HepG2 (cell line): ENCODE data around the gene AHCYL2. TPM values are rescaled to one million over a fixed set of nuclear protein-coding genes. Genes with fewer than 3 reads are reported as not detected.

Source experiments
- ATAC-seq: fragments of 200-7000 bp; cut with Tn5 transposase; 3 replicates; pipeline ENCODE4 v1.9.1; 2020; ENCODE audit warnings: mild to moderate bottlenecking, moderate library complexity
- BruUV-seq: library from RNA; stranded (reverse); fragments of 400-500 nt; replicated peaks from 2 replicates; lab custom pipeline; 2021; lab: Mats Ljungman, UMichigan
- CTCF ChIA-PET: fragments of 300-600 bp; formaldehyde crosslinking; extraction: SDS; loops from one replicate; lab custom pipeline; 2021; ENCODE audit warnings: low total read pairs, inconsistent platforms, low intra/inter-chr PET ratio; lab: Yijun Ruan, JAX
- POLR2A ChIA-PET: fragments of 350-600 bp; sonication (Branson Sonifier 250); formaldehyde crosslinking; loops from one replicate; lab custom pipeline; 2020; ENCODE audit warnings: antibody characterized with exemption, inconsistent platforms; lab: Yijun Ruan, JAX
- DNase-seq: peaks from one replicate; pipeline ENCODE4 v3.0.0-alpha.2; 2015; ENCODE audit warnings: low spot score
- FAIRE-seq: peaks from 3 replicates; lab custom pipeline; 2011; peaks lifted over from hg19 to GRCh38; lab: Jason Lieb, UNC
- H2AFZ ChIP-seq: one replicate; pipeline ENCODE4 v1.6.1; 2011; ENCODE audit warnings: low read length, inconsistent platforms
- H3K27ac ChIP-seq: fragments of 300-600 bp; 3 replicates; pipeline ENCODE4 v1.8.0; 2011; ENCODE audit warnings: mixed run types, mild to moderate bottlenecking, mixed read lengths, low read length, inconsistent platforms; ENCODE audit not compliant: insufficient read depth; ENCODE audit errors: extremely low read length
- H3K27me3 ChIP-seq, 2 experiments: fragments of 200-600 bp in 1 of 2; 2 replicates in 1 of 2; 3 replicates in 1 of 2; pipeline versions ENCODE4 v1.6.0 to v1.8.0; 2011; ENCODE audit warnings: low read length in 2 of 2, mild to moderate bottlenecking in 2 of 2, moderate library complexity in 2 of 2, inconsistent platforms in 1 of 2; ENCODE audit not compliant: insufficient read depth in 2 of 2, control insufficient read depth in 1 of 2
- H3K36me3 ChIP-seq, 2 experiments: fragments of 200-600 bp in 1 of 2; replicated peaks in 1 of 2; 2 replicates in 1 of 2; 3 replicates in 1 of 2; pipeline versions ENCODE4 v1.5.1 to v1.8.0; 2011; ENCODE audit warnings: low read length in 2 of 2, inconsistent platforms in 1 of 2; ENCODE audit not compliant: insufficient read depth in 2 of 2, control insufficient read depth in 1 of 2
- H3K4me1 ChIP-seq: 2 replicates; pipeline ENCODE4 v1.5.1; 2012; ENCODE audit warnings: low read length, inconsistent platforms; ENCODE audit not compliant: insufficient read depth
- H3K4me2 ChIP-seq: 2 replicates; pipeline ENCODE4 v1.6.0; 2011; ENCODE audit warnings: low read depth, low read length, inconsistent platforms
- H3K4me3 ChIP-seq, 3 experiments: fragments of 200-600 bp in 1 of 3; sonication (generic), shearing (Covaris generic) in 1 of 3; replicated peaks in 1 of 3; 2 replicates each; pipeline ENCODE4 v1.5.1; 2011 to 2016; ENCODE audit warnings: low read length in 3 of 3, inconsistent platforms in 2 of 3, low read depth in 2 of 3, mild to moderate bottlenecking in 2 of 3, control low read depth in 1 of 3, mixed read lengths in 1 of 3; ENCODE audit not compliant: insufficient read depth in 1 of 3
- H3K79me2 ChIP-seq: one replicate; pipeline ENCODE4 v1.6.1; 2011; ENCODE audit warnings: low read length, inconsistent platforms; ENCODE audit not compliant: insufficient read depth
- H3K9ac ChIP-seq: 2 replicates; pipeline ENCODE4 v1.6.0; 2011; ENCODE audit warnings: mild to moderate bottlenecking, low read depth, low read length, inconsistent platforms; ENCODE audit not compliant: insufficient read depth
- H3K9me3 ChIP-seq: 2 replicates; pipeline ENCODE4 v1.5.1; 2012; ENCODE audit warnings: mild to moderate bottlenecking, low read length
- H4K20me1 ChIP-seq: 2 replicates; pipeline ENCODE4 v1.6.0; 2011; ENCODE audit warnings: inconsistent platforms, mild to moderate bottlenecking, low read length, moderate library complexity; ENCODE audit not compliant: insufficient read depth
- ATAD3A ChIP-seq: sonication (generic); formaldehyde crosslinking; IDR thresholded peaks from 2 replicates; pipeline ENCODE4 v1.4.0; 2020; ENCODE audit warnings: missing genetic modification reagents
- BRCA1 ChIP-seq: sonication (generic); formaldehyde crosslinking; IDR thresholded peaks from 2 replicates; pipeline ENCODE4 v1.4.0; 2020; ENCODE audit warnings: missing genetic modification reagents
- ELF1 ChIP-seq: sonication (generic); formaldehyde crosslinking; IDR thresholded peaks from 2 replicates; pipeline ENCODE4 v1.4.0; 2020; ENCODE audit warnings: missing genetic modification reagents
- FOXM1 ChIP-seq: sonication (generic); formaldehyde crosslinking; IDR thresholded peaks from 2 replicates; pipeline ENCODE4 v1.5.0; 2020; ENCODE audit warnings: missing genetic modification reagents
- GTF2F1 ChIP-seq: fragments of 150-350 bp; IDR thresholded peaks from 2 replicates; pipeline ENCODE4 v1.6.1; 2014; ENCODE audit warnings: low read length
- KLF6 ChIP-seq: IDR thresholded peaks from 2 replicates; pipeline ENCODE4 v1.8.0; 2016; ENCODE audit warnings: missing biosample characterization, missing genetic modification reagents
- THAP9 ChIP-seq: sonication (generic); formaldehyde crosslinking; IDR thresholded peaks from 2 replicates; pipeline ENCODE4; 2020; ENCODE audit warnings: missing genetic modification reagents, mild to moderate bottlenecking, borderline replicate concordance
- TOPORS ChIP-seq: sonication (generic); formaldehyde crosslinking; IDR thresholded peaks from 2 replicates; pipeline ENCODE4 v1.8.0; 2023; ENCODE audit warnings: mild to moderate bottlenecking, missing genetic modification reagents
- WIZ ChIP-seq: sonication (generic); formaldehyde crosslinking; IDR thresholded peaks from 2 replicates; pipeline ENCODE4 v1.5.1; 2020; ENCODE audit warnings: mild to moderate bottlenecking, missing genetic modification reagents
- ZNF451 ChIP-seq: sonication (generic); formaldehyde crosslinking; IDR thresholded peaks from 2 replicates; pipeline ENCODE4 v1.5.0; 2020; ENCODE audit warnings: mild to moderate bottlenecking, missing genetic modification reagents
- WGBS: methylation state at CpG from one replicate; pipeline ENCODE4 v1.1.6; 2017; ENCODE audit warnings: low lambda C conversion rate; 5-methylcytosine and 5-hydroxymethylcytosine counted together
- in situ Hi-C: cut with HindIII; loops from 2 replicates; pipeline ENCODE4 v1.10.0; 2017; ENCODE audit warnings: low pct_unique_long_range_greater_than_20kb; ENCODE audit not compliant: extremely low pct_ligation_motif_present
- intact Hi-C: fragments of 100-400 bp; cut with micrococcal nuclease; formaldehyde crosslinking; loops from one replicate; pipeline ENCODE4 v1.10.0; 2022; ENCODE audit not compliant: unreplicated experiment
- polyA plus RNA-seq, 8 experiments: library from polyadenylated mRNA; depleted of rRNA in 3 of 8; stranded (reverse) in 7 of 8; unstranded in 1 of 8; fragments of >200 nt; fragmentation: Illumina TruSeq in 4 of 8; extraction: Trizol in 4 of 8; gene quantifications; 2 replicates each; pipeline versions ENCODE4 v1.2.1 to v1.2.3, GENCODE V29; 2011 to 2016; ENCODE audit warnings: low read depth in 4 of 8, missing spikeins in 1 of 8, mixed read lengths in 1 of 8; ENCODE audit not compliant: insufficient read depth in 1 of 8
- total RNA-seq, 5 experiments: library from RNA; depleted of rRNA; stranded (reverse); fragments of >200 nt; fragmentation: Illumina TruSeq; extraction: Trizol; gene quantifications; 2 replicates each; pipeline ENCODE4 v1.2.3, GENCODE V29; 2016; ENCODE audit warnings: low read depth in 1 of 5
- TF ChIP-seq, protein P1 (sequence below): fragments of 450-650 bp; IDR thresholded peaks from 2 replicates; pipeline ENCODE4 v1.6.1; 2016
- TF ChIP-seq, protein P2 (sequence below): sonication (generic); formaldehyde crosslinking; IDR thresholded peaks from 2 replicates; pipeline ENCODE4 v1.4.0; 2020; ENCODE audit warnings: missing genetic modification reagents, mild to moderate bottlenecking, borderline replicate concordance

AHCYL2 gene
- total and polyA plus RNA-seq, 2 of the 13 experiments (the other 11 are each of a cell fraction or from before 2014, with no cell fraction given) = 9.5 to 14.7 TPM

DNA sequence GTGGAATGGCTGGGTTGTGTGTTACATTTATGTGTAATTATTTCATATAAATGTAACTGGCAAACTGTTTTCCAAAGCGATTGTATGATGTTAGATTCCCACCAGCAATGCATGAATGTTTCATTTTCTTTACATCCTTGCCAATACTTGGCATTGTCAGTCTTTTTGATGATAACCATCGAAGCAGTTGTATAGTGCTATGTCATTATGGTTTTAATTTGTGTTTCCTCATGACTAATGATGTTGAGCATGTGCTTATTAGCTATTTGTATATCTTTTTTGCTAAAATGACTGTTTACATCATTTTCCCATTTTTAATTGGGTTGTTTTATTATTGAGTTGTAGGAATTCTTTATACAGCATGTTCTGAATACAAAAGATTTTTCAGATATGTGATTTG lies 22.3 kb downstream of the AHCYL2 start:
- in situ Hi-C loops = no loop called here
- no peaks in the 10 kb centered on the region for H4K20me1 ChIP-seq
- TF ChIP-seq ZNF451 (CRISPR knock-in tag) = no peak
- TF ChIP-seq, protein P1, sequence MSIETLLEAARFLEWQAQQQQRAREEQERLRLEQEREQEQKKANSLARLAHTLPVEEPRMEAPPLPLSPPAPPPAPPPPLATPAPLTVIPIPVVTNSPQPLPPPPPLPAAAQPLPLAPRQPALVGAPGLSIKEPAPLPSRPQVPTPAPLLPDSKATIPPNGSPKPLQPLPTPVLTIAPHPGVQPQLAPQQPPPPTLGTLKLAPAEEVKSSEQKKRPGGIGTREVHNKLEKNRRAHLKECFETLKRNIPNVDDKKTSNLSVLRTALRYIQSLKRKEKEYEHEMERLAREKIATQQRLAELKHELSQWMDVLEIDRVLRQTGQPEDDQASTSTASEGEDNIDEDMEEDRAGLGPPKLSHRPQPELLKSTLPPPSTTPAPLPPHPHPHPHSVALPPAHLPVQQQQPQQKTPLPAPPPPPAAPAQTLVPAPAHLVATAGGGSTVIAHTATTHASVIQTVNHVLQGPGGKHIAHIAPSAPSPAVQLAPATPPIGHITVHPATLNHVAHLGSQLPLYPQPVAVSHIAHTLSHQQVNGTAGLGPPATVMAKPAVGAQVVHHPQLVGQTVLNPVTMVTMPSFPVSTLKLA = 0 out of 2 replicates have a peak, but pooled peaks have one; percentile 3
- ChIA-PET CTCF (no interaction called here), POLR2A (no interaction called here)
- no peak overlapping the region for H3K4me2 ChIP-seq
- H3K27me3 ChIP-seq = no peaks in the 10 kb centered on the region
- intact Hi-C loops = no loop called here
- no peaks in the 10 kb centered on the region for H3K36me3 ChIP-seq
- H2AFZ ChIP-seq = no peak overlapping the region
- WGBS = 100% methylated on average over 2 of the region's 2 CpGs
- FAIRE-seq = no peak
- DNase-seq = no peak
- H3K4me3 ChIP-seq = no peak overlapping the region
- 0 out of 2 replicates have a peak, but pooled peaks cover 7% of the 10 kb centered on the region for H3K4me1 ChIP-seq
- no peak overlapping the region for H3K9ac ChIP-seq
- no peak overlapping the region for H3K27ac ChIP-seq
- no TSS peak for BruUV-seq
- H3K9me3 ChIP-seq = 0 out of 2 replicates have a peak, but pooled peaks cover 6% of the 10 kb centered on the region
- peaks cover 4% of the 10 kb centered on the region for H3K79me2 ChIP-seq
- ATAC-seq = no peak

DNA sequence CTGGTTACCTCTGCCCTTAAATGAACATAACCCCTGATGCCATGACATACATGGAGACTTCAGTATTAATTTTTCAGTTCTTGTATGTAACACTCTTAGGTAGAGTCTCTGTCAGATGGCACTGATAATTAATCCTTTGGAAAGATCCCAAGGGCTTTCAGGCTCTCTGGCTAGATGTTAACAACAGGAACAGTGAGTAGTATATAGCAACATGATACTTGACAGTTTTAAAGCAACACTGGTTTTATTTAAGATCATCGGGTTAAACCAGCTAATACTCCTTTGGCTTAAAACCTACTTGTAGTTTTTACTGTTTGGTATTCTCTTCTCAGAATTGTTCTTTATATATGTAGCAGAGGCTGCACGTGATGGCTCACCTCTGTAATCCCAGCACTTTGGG lies 27.3 kb downstream of the AHCYL2 start:
- H3K4me2 ChIP-seq = no peak overlapping the region
- DNase-seq (no peak), ATAC-seq (no peak), FAIRE-seq (no peak)
- no peak overlapping the region for H3K9ac ChIP-seq
- POLR2A ChIA-PET = no interaction called here
- intact Hi-C loops (no loop called here), in situ Hi-C loops (no loop called here)
- no peaks in the 10 kb centered on the region for H3K27me3 ChIP-seq
- H3K4me3 ChIP-seq = no peak overlapping the region
- H3K27ac ChIP-seq = no peak overlapping the region
- CTCF ChIA-PET = no interaction called here
- no peak overlapping the region for H2AFZ ChIP-seq
- no peaks in the 10 kb centered on the region for H3K4me1 ChIP-seq
- 86% methylated on average over 2 of the region's 2 CpGs for WGBS
- H4K20me1 ChIP-seq = no peaks in the 10 kb centered on the region
- H3K79me2 ChIP-seq = no peaks in the 10 kb centered on the region
- BruUV-seq = no TSS peak
- 0 out of 2 replicates have a peak, but pooled peaks cover 6% of the 10 kb centered on the region for H3K9me3 ChIP-seq
- H3K36me3 ChIP-seq = no peaks in the 10 kb centered on the region
- TF ChIP-seq BRCA1 = no peak
- TF ChIP-seq THAP9 (CRISPR knock-in tag) = no peak
- no peak for TF ChIP-seq WIZ (CRISPR knock-in tag)
- no peak for TF ChIP-seq TOPORS (CRISPR knock-in tag)
- TF ChIP-seq ATAD3A (CRISPR knock-in tag) = no peak
- TF ChIP-seq, protein P2, sequence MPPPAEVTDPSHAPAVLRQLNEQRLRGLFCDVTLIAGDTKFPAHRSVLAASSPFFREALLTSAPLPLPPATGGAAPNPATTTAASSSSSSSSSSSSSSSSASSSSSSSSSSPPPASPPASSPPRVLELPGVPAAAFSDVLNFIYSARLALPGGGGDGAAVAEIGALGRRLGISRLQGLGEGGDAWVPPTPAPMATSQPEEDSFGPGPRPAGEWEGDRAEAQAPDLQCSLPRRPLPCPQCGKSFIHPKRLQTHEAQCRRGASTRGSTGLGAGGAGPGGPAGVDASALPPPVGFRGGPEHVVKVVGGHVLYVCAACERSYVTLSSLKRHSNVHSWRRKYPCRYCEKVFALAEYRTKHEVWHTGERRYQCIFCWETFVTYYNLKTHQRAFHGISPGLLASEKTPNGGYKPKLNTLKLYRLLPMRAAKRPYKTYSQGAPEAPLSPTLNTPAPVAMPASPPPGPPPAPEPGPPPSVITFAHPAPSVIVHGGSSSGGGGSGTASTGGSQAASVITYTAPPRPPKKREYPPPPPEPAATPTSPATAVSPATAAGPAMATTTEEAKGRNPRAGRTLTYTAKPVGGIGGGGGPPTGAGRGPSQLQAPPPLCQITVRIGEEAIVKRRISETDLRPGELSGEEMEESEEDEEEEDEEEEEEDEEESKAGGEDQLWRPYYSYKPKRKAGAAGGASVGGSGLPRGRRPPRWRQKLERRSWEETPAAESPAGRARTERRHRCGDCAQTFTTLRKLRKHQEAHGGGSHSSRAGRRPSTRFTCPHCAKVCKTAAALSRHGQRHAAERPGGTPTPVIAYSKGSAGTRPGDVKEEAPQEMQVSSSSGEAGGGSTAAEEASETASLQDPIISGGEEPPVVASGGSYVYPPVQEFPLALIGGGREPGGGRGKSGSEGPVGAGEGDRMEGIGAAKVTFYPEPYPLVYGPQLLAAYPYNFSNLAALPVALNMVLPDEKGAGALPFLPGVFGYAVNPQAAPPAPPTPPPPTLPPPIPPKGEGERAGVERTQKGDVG (CRISPR knock-in tag) = no peak
- TF ChIP-seq FOXM1 (CRISPR knock-in tag) = no peak
- no peak for TF ChIP-seq KLF6
- no peak for TF ChIP-seq GTF2F1
- TF ChIP-seq ELF1 (CRISPR knock-in tag) = no peak
